DND-41 (cell line): ENCODE results near the gene CHD9NB.

Experiments
- ATAC-seq: fragments of 200-7000 bp; cut with Tn5 transposase; 3 replicates; pipeline ENCODE4 v1.9.1; 2021; ENCODE audit warnings: low read depth; ENCODE audit not compliant: insufficient read depth
- DNase-seq: peaks from one replicate; pipeline ENCODE4 v3.0.0-alpha.2; 2020
- H2AFZ ChIP-seq: 2 replicates; pipeline ENCODE4 v1.6.0; 2012; ENCODE audit warnings: low read depth, low read length
- H3K27ac ChIP-seq: 2 replicates; pipeline ENCODE4 v1.5.1; 2012; ENCODE audit warnings: low read length, inconsistent platforms
- H3K27me3 ChIP-seq: fragments of 200-600 bp; sonication (generic); 2 replicates; pipeline ENCODE4 v1.6.0; 2012; ENCODE audit warnings: low read length, mild to moderate bottlenecking, inconsistent platforms; ENCODE audit not compliant: insufficient read depth, poor library complexity
- H3K36me3 ChIP-seq: 2 replicates; pipeline ENCODE4 v1.5.1; 2012; ENCODE audit warnings: low read length, inconsistent platforms; ENCODE audit not compliant: insufficient read depth
- H3K4me1 ChIP-seq: 2 replicates; pipeline ENCODE4 v1.5.1; 2012; ENCODE audit warnings: mild to moderate bottlenecking, low read length; ENCODE audit not compliant: insufficient read depth
- H3K4me2 ChIP-seq: 2 replicates; pipeline ENCODE4 v1.6.0; 2012; ENCODE audit warnings: mild to moderate bottlenecking, moderate library complexity, low read length, inconsistent platforms; ENCODE audit not compliant: insufficient read depth
- H3K4me3 ChIP-seq, 2 experiments: fragments of 200-600 bp in 1 of 2; shearing (Covaris generic) in 1 of 2; 2 replicates each; pipeline ENCODE4 v1.5.1; 2012 to 2016; ENCODE audit warnings: inconsistent platforms in 2 of 2, low read length in 2 of 2, mild to moderate bottlenecking in 2 of 2, low read depth in 1 of 2, moderate library complexity in 1 of 2
- H3K79me2 ChIP-seq: 2 replicates; pipeline ENCODE4 v1.6.0; 2012; ENCODE audit warnings: low read length, inconsistent platforms; ENCODE audit not compliant: insufficient read depth
- H3K9ac ChIP-seq: 2 replicates; pipeline ENCODE4 v1.6.0; 2012; ENCODE audit warnings: low read depth, mild to moderate bottlenecking, inconsistent platforms, low read length, moderate library complexity
- H3K9me3 ChIP-seq: 2 replicates; pipeline ENCODE4 v1.5.1; 2012; ENCODE audit warnings: low read length, moderate library complexity, mild to moderate bottlenecking, inconsistent platforms; ENCODE audit not compliant: insufficient read depth, severe bottlenecking
- H4K20me1 ChIP-seq: 2 replicates; pipeline ENCODE4 v1.6.0; 2012; ENCODE audit warnings: low read length; ENCODE audit not compliant: insufficient read depth
- EZH2 ChIP-seq: IDR thresholded peaks from 3 replicates; pipeline ENCODE4 v1.6.1; 2012; ENCODE audit warnings: borderline replicate concordance, low read depth, mild to moderate bottlenecking, moderate library complexity, low read length, inconsistent platforms; ENCODE audit not compliant: severe bottlenecking
- TF ChIP-seq, protein P1 (sequence below): IDR thresholded peaks from 2 replicates; pipeline ENCODE4 v1.5.1; 2012; ENCODE audit warnings: borderline replicate concordance, low read length, moderate library complexity, mild to moderate bottlenecking; ENCODE audit not compliant: poor library complexity, severe bottlenecking; ENCODE audit errors: extremely low read depth

The CHD9NB gene

DNA sequence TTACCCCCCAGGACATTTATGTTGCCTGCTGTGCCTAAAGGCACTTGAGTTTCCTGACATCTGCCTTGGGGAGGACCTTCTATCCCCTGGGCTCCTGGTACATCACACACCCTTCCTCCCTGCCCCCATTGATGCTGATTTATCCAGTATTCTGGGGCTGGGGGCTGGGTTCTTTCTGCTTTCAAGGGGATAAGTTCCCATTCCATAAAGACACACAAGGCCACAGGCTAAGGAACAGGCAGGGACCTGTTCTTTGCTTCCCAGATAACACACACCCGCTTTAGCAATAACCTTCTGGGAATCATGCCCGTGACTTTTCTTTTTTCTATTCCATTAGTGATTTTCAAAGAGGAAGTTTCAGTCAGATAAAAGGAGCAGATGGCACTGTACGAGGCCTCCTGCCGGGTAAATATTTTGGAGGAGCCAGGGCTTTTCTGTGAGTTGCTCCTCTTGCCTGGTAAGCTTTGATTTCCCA is 32.7 kb upstream of the CHD9NB start:
- no peak for DNase-seq
- ATAC-seq = no peak
- Histone ChIP-seq H3K4me3 (no peak overlapping the region), H3K27ac (no peak overlapping the region), H3K9me3 (no peaks in the 10 kb centered on the region), H2AFZ (no peak overlapping the region), H3K4me1 (no peaks in the 10 kb centered on the region), H3K36me3 (0 out of 2 replicates have a peak, but pooled peaks cover 3% of the 10 kb centered on the region), H4K20me1 (peaks cover 26% of the 10 kb centered on the region), H3K9ac (no peak overlapping the region), H3K79me2 (peaks cover 58% of the 10 kb centered on the region), H3K4me2 (no peak overlapping the region), H3K27me3 (no peaks in the 10 kb centered on the region)
- no peak for TF ChIP-seq EZH2
- TF ChIP-seq, protein P1, sequence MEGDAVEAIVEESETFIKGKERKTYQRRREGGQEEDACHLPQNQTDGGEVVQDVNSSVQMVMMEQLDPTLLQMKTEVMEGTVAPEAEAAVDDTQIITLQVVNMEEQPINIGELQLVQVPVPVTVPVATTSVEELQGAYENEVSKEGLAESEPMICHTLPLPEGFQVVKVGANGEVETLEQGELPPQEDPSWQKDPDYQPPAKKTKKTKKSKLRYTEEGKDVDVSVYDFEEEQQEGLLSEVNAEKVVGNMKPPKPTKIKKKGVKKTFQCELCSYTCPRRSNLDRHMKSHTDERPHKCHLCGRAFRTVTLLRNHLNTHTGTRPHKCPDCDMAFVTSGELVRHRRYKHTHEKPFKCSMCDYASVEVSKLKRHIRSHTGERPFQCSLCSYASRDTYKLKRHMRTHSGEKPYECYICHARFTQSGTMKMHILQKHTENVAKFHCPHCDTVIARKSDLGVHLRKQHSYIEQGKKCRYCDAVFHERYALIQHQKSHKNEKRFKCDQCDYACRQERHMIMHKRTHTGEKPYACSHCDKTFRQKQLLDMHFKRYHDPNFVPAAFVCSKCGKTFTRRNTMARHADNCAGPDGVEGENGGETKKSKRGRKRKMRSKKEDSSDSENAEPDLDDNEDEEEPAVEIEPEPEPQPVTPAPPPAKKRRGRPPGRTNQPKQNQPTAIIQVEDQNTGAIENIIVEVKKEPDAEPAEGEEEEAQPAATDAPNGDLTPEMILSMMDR = no peak

DNA sequence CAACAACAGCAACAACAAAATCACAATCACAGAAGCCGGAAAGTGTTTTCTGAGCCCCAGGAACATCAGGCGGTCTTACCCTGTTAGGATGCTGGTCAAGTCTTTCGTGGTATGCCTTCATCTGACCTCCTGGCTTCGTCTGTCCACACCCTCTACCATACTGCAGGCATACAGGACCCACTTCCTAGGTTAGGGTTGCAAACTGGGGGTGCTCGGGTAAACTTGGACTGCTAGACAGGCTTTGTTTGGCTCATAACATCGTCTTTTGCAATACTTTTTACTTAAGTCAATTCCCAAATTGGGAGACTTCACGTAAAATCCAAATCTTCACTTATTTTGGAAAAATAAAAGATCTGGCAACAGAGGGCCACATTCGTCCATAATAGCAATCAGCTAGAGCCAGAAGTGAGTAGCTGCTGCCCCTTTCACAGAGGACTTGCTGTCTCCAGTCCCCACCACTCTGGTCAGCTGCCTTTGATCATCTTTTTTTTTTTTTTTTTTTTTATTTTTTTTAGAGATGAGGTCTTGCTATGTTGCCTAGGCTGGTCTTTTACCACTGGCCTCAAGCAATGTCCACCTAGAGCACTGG is 32.1 kb upstream of the CHD9NB start:
- H3K27ac ChIP-seq = no peak overlapping the region
- no peak overlapping the region for H2AFZ ChIP-seq
- H3K9me3 ChIP-seq = no peaks in the 10 kb centered on the region
- TF ChIP-seq EZH2 = no peak
- TF ChIP-seq, protein P1 = no peak
- H3K4me1 ChIP-seq = no peaks in the 10 kb centered on the region
- H3K36me3 ChIP-seq = 0 out of 2 replicates have a peak, but pooled peaks cover 3% of the 10 kb centered on the region
- H3K9ac ChIP-seq = no peak overlapping the region
- DNase-seq (no peak), ATAC-seq (no peak)
- peaks cover 58% of the 10 kb centered on the region for H3K79me2 ChIP-seq
- H4K20me1 ChIP-seq = peaks cover 20% of the 10 kb centered on the region
- H3K4me2 ChIP-seq = no peak overlapping the region
- no peak overlapping the region for H3K4me3 ChIP-seq
- no peaks in the 10 kb centered on the region for H3K27me3 ChIP-seq

DNA sequence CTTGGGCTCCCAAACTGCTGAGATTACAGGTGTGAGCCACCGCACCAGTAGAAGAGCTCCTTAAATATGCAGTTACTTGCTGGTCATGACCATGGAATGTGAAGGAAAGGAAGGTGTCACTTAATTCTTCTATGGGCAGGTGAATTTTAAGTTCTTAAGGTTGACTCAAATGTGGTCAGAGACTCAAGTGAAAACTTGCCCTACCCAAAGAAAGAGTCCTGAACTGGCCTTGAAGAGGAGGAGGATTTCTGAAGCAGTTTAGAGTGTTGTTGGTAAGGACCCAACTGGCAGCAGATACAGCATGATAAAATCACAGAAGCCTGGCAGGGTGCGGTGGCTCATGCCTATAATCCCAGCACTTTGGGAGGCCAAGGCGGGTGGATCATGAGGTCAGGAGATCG is 31.4 kb upstream of the CHD9NB start:
- no peak overlapping the region for H3K4me3 ChIP-seq
- H3K27me3 ChIP-seq = no peaks in the 10 kb centered on the region
- H3K9me3 ChIP-seq = no peaks in the 10 kb centered on the region
- ATAC-seq (no peak), DNase-seq (no peak)
- no peak overlapping the region for H3K9ac ChIP-seq
- H3K4me2 ChIP-seq = no peak overlapping the region
- H2AFZ ChIP-seq = no peak overlapping the region
- H3K36me3 ChIP-seq = no peaks in the 10 kb centered on the region
- H3K79me2 ChIP-seq = peaks cover 56% of the 10 kb centered on the region
- no peak overlapping the region for H3K27ac ChIP-seq
- no peak for TF ChIP-seq EZH2
- TF ChIP-seq, protein P1 = no peak
- H3K4me1 ChIP-seq = no peaks in the 10 kb centered on the region
- H4K20me1 ChIP-seq = peaks cover 21% of the 10 kb centered on the region
